ENCODE data around the gene LIMS2.

Gene LIMS2

DNA sequence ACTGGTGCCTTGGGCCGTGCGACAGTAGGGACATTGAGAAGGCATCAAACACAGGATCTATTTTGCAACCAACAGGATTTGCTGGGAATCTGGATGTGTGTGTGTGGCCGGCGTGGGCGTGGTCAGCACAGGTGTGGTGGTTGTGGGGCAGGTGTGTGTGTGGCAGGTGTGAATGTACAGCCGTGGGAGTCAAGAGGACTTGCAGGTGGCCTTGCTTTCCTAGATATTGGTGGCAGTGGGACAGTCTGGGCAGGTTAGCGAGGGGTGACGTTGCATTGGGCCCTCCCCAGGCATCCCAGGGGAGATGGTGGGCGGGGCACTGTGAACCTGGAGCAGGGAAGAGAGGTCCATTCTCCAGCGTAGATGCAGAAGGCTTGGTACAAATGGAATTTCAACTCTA lies 3.2 kb upstream of the LIMS2 start:
- no peaks in the 10 kb centered on the region for H3F3A ChIP-seq (ENCODE audit: low read depth)
- H3K27me3 ChIP-seq (ENCODE audit: insufficient read depth, low read length, poor library complexity, severe bottlenecking), result no peaks in the 10 kb centered on the region
- no peaks in the 10 kb centered on the region for H3K4me1 ChIP-seq (ENCODE audit: insufficient read depth, low read length, poor library complexity, severe bottlenecking)
- TF ChIP-seq, protein P1, sequence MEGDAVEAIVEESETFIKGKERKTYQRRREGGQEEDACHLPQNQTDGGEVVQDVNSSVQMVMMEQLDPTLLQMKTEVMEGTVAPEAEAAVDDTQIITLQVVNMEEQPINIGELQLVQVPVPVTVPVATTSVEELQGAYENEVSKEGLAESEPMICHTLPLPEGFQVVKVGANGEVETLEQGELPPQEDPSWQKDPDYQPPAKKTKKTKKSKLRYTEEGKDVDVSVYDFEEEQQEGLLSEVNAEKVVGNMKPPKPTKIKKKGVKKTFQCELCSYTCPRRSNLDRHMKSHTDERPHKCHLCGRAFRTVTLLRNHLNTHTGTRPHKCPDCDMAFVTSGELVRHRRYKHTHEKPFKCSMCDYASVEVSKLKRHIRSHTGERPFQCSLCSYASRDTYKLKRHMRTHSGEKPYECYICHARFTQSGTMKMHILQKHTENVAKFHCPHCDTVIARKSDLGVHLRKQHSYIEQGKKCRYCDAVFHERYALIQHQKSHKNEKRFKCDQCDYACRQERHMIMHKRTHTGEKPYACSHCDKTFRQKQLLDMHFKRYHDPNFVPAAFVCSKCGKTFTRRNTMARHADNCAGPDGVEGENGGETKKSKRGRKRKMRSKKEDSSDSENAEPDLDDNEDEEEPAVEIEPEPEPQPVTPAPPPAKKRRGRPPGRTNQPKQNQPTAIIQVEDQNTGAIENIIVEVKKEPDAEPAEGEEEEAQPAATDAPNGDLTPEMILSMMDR (conservative IDR thresholded peaks at IDR 0.05; ENCODE audit: low read length), result no peak
- no peak for TF ChIP-seq EZH2phosphoT487 (IDR thresholded peaks at IDR 0.05; ENCODE audit: borderline replicate concordance)
- H3K4me2 ChIP-seq (ENCODE audit: low read depth, low read length, poor library complexity, severe bottlenecking), result no peak overlapping the region
- no peaks in the 10 kb centered on the region for H4K20me1 ChIP-seq (ENCODE audit: insufficient read depth, low read length, poor library complexity, severe bottlenecking)
- no peak overlapping the region for H3K4me3 ChIP-seq (ENCODE audit: low read length, poor library complexity, severe bottlenecking)
- H3K79me2 ChIP-seq (ENCODE audit: insufficient read depth, low read length), result no peaks in the 10 kb centered on the region
- no peak overlapping the region for H2AFZ ChIP-seq (ENCODE audit: low read length)
- no peaks in the 10 kb centered on the region for H3K36me3 ChIP-seq (ENCODE audit: insufficient read depth, low read length)
- H3K9me2 ChIP-seq (replicated peaks; ENCODE audit: low read depth, low read length), result no peaks in the 10 kb centered on the region
- no peak overlapping the region for H3K9ac ChIP-seq (ENCODE audit: low read depth, low read length, poor library complexity, severe bottlenecking)
- H3K9me3 ChIP-seq (ENCODE audit: insufficient read depth, low read depth, low read length), result no peaks in the 10 kb centered on the region

DNA sequence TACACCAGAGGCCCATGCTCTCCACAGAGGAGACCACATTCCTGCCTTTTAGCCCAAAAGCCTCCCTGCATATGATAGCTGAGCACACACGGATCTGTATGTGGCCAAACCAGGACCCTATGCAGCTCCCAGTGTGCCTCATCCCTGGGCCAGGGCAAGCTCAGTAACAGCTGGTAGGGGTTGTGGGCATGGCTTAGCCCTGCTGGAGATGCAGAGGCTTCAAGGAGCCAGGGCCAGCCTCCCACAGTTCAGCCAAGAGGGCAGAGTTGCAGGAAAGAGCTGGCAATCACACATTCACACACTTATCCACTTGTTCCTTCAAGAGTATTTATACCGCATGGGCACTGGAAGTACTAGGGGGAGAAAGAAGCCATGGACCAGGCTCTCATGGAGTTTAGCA lies 1.6 kb upstream of the LIMS2 start:
- no peak overlapping the region for H3K4me2 ChIP-seq (ENCODE audit: low read depth, low read length, poor library complexity, severe bottlenecking)

DNA sequence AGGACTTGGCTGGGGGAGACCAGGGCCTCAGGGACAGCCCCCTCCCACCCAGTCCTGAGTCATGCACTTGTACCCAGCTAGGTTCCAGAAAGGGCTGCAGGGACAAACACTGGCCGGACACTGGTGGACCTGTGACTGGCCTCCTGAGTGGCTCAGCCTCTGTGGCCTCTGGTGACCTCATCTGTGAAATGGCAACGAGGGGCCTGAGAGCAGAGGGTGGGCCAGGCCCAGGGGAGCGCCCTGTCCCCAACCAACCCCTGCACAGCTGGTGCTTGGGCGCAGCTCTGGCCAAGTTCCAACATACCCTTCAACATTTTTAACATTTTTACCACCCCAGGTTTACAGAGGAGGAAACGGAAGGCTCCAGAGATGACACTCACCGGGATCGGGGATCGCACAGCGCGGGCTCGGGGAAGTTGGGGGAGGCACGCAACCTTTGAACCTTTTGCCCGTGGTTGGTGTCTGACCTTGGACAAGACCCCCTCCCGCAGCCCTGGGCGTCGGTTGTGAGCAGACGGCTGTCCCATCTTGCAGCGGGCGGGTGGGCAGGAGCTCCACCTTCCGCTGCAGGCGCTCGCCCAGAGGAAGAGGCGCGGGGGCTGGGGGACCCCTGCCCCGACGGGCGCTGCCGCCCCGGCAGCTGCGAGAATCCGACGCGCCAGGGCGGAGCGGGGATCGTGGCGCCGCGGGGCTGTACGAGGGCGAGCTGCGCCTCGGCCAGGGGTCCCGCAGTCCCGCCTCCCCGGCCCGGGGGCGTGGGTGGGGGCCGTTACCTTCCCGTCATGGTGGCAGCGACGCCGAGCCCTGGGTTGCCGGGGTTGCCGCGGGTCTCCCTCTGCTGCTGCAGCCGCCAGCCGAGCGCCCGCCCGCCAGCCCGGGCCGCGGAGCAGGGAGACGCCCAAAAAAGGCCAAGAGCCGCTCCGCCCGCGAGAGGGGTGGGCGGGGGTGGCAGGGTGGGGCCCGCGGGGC lies 805 bp downstream of the LIMS2 start:
- TF ChIP-seq, protein P1 (conservative IDR thresholded peaks at IDR 0.05; ENCODE audit: low read length), result no peak
- TF ChIP-seq EZH2phosphoT487 (IDR thresholded peaks at IDR 0.05; ENCODE audit: borderline replicate concordance), result no peak
- Histone ChIP-seq H3K4me2 (ENCODE audit: low read depth, low read length, poor library complexity, severe bottlenecking) (no peak overlapping the region), H3F3A (ENCODE audit: low read depth) (no peaks in the 10 kb centered on the region), H3K79me2 (ENCODE audit: insufficient read depth, low read length) (no peaks in the 10 kb centered on the region), H3K4me1 (ENCODE audit: insufficient read depth, low read length, poor library complexity, severe bottlenecking) (no peaks in the 10 kb centered on the region), H2AFZ (ENCODE audit: low read length) (no peak overlapping the region), H3K4me3 (ENCODE audit: low read length, poor library complexity, severe bottlenecking) (no peak overlapping the region), H3K9ac (ENCODE audit: low read depth, low read length, poor library complexity, severe bottlenecking) (no peak overlapping the region), H3K27me3 (ENCODE audit: insufficient read depth, low read length, poor library complexity, severe bottlenecking) (no peaks in the 10 kb centered on the region), H3K9me3 (ENCODE audit: insufficient read depth, low read depth, low read length) (no peaks in the 10 kb centered on the region), H3K36me3 (ENCODE audit: insufficient read depth, low read length) (no peaks in the 10 kb centered on the region), H4K20me1 (ENCODE audit: insufficient read depth, low read length, poor library complexity, severe bottlenecking) (no peaks in the 10 kb centered on the region), H3K9me2 (replicated peaks; ENCODE audit: low read depth, low read length) (no peaks in the 10 kb centered on the region)

More for the DNA sequence above, 1.6 kb upstream of the LIMS2 start:
- Histone ChIP-seq H3K36me3 (ENCODE audit: insufficient read depth, low read length) (no peaks in the 10 kb centered on the region), H3K4me3 (ENCODE audit: low read length, poor library complexity, severe bottlenecking) (no peak overlapping the region), H3K9me3 (ENCODE audit: insufficient read depth, low read depth, low read length) (no peaks in the 10 kb centered on the region), H3K27me3 (ENCODE audit: insufficient read depth, low read length, poor library complexity, severe bottlenecking) (no peaks in the 10 kb centered on the region), H3K9me2 (replicated peaks; ENCODE audit: low read depth, low read length) (no peaks in the 10 kb centered on the region), H3K79me2 (ENCODE audit: insufficient read depth, low read length) (no peaks in the 10 kb centered on the region), H4K20me1 (ENCODE audit: insufficient read depth, low read length, poor library complexity, severe bottlenecking) (no peaks in the 10 kb centered on the region), H3K4me1 (ENCODE audit: insufficient read depth, low read length, poor library complexity, severe bottlenecking) (no peaks in the 10 kb centered on the region), H3F3A (ENCODE audit: low read depth) (no peaks in the 10 kb centered on the region), H3K9ac (ENCODE audit: low read depth, low read length, poor library complexity, severe bottlenecking) (no peak overlapping the region), H2AFZ (ENCODE audit: low read length) (no peak overlapping the region)
- TF ChIP-seq, protein P1 (conservative IDR thresholded peaks at IDR 0.05; ENCODE audit: low read length), result no peak
- TF ChIP-seq EZH2phosphoT487 (IDR thresholded peaks at IDR 0.05; ENCODE audit: borderline replicate concordance), result no peak

Data from Loucy (cell line).